Right atrium auricular region (tissue), 2 donors: ENCODE measurements around the gene UFSP1. TPM values are rescaled to one million over a fixed set of nuclear protein-coding genes. Genes with fewer than 3 reads are reported as not detected.
A peak's percentile ranks its signal among the peaks of the same experiment; 100 is the strongest.

ENCODE experiments used
- DNase-seq: peaks from one replicate; pipeline ENCODE4 v3.0.0-alpha.2; 2019; ENCODE audit warnings: low spot score
- H3K27ac ChIP-seq, 2 donors: fragments of 200-600 bp; sonication (generic); 1 replicate in 1 of 2; 2 replicates in 1 of 2; pipeline ENCODE4 v1.5.1; 2016 to 2019
- H3K27me3 ChIP-seq, 2 donors: fragments of 200-600 bp; sonication (generic); one replicate each; pipeline versions ENCODE4 v1.5.1 to v1.6.0; 2017 to 2019
- H3K36me3 ChIP-seq: fragments of 200-600 bp; sonication (generic); one replicate; pipeline ENCODE4 v1.5.1; 2016
- H3K4me1 ChIP-seq, 2 donors: fragments of 200-600 bp; sonication (generic); one replicate each; pipeline versions ENCODE4 v1.5.1 to v1.6.0; 2017 to 2019
- H3K4me3 ChIP-seq, 2 donors: fragments of 200-600 bp; sonication (generic); 1 replicate in 1 of 2; 2 replicates in 1 of 2; pipeline ENCODE4 v1.5.1; 2017 to 2019; ENCODE audit warnings: mild to moderate bottlenecking in 1 of 2, moderate library complexity in 1 of 2
- H3K9me3 ChIP-seq, 2 donors: fragments of 200-600 bp; sonication (generic); one replicate each; pipeline ENCODE4 v1.5.1; 2019
- total RNA-seq, 2 donors: library from RNA; depleted of rRNA; stranded (reverse); fragments of >200 nt; gene quantifications; one replicate each; pipeline ENCODE4 v1.1.0, GENCODE V29; 2016
- TF ChIP-seq, protein P1 (sequence below), 2 donors: fragments of 200-600 bp; sonication (generic); IDR thresholded peaks; one replicate each; pipeline ENCODE4 v1.5.1; 2019; ENCODE audit warnings: antibody characterized with exemption in 2 of 2

Gene UFSP1
- total RNA-seq, 2 donors from 2014 or later, result 3.0 to 3.7 TPM

DNA sequence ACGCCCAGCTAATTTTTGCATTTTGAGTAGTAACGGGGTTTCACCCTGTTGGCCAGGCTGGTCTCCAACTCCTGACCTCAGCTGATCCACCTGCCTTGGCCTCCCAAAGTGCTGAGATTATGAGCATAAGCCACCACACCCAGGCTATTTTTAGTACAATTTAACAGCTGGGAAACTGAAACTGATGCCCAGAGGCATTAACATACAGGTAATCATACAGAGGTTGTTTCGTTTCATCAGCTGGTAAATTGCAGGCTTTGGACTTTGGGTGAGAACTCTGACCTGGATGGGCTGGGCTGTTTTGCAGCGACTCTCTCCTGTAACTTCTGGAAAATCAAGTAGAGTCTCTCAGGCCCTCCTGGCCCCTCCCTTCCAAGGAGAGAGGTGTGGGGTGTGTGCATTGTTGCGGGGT, 12.4 kb upstream of the UFSP1 start:
- Histone ChIP-seq H3K36me3 (no peaks in the 10 kb centered on the region), H3K27ac (no peak overlapping the region), H3K4me3 (no peak overlapping the region), H3K4me1 (no peaks in the 10 kb centered on the region), H3K9me3 (no peaks in the 10 kb centered on the region), H3K27me3 (peaks cover 0 to 7% of the 10 kb centered on the region in 2 donors)
- TF ChIP-seq, protein P1, sequence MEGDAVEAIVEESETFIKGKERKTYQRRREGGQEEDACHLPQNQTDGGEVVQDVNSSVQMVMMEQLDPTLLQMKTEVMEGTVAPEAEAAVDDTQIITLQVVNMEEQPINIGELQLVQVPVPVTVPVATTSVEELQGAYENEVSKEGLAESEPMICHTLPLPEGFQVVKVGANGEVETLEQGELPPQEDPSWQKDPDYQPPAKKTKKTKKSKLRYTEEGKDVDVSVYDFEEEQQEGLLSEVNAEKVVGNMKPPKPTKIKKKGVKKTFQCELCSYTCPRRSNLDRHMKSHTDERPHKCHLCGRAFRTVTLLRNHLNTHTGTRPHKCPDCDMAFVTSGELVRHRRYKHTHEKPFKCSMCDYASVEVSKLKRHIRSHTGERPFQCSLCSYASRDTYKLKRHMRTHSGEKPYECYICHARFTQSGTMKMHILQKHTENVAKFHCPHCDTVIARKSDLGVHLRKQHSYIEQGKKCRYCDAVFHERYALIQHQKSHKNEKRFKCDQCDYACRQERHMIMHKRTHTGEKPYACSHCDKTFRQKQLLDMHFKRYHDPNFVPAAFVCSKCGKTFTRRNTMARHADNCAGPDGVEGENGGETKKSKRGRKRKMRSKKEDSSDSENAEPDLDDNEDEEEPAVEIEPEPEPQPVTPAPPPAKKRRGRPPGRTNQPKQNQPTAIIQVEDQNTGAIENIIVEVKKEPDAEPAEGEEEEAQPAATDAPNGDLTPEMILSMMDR (IDR thresholded peaks at IDR 0.05), result no peak
- DNase-seq, result no peak

DNA sequence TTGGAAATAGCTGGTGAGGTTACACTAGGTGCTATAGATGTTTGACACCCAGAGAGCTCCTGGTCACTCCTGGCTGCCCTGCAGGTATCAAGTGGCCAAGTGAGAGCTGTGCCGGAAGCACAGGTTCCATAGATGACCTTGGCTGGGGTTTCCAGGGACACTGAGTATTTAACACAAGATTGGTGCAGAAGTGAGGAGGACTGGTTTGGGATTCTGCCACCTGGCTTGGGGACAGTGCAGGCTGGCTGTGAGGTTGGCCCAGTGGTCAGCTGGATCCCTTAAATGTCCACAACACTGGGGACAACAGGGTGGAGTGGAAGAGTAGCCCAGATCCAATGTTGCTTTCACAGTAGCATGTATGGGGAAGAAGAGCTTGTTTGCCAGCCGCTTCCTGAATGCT, 11.5 kb upstream of the UFSP1 start:
- H3K36me3 ChIP-seq, result no peaks in the 10 kb centered on the region
- no peak for DNase-seq
- TF ChIP-seq, protein P1 (IDR thresholded peaks at IDR 0.05), result no peak
- no peak overlapping the region for H3K4me3 ChIP-seq
- peaks cover 0 to 8% of the 10 kb centered on the region in 2 donors for H3K4me1 ChIP-seq
- no peaks in the 10 kb centered on the region for H3K9me3 ChIP-seq
- no peak overlapping the region for H3K27ac ChIP-seq
- H3K27me3 ChIP-seq, result peaks cover 0 to 13% of the 10 kb centered on the region in 2 donors

DNA sequence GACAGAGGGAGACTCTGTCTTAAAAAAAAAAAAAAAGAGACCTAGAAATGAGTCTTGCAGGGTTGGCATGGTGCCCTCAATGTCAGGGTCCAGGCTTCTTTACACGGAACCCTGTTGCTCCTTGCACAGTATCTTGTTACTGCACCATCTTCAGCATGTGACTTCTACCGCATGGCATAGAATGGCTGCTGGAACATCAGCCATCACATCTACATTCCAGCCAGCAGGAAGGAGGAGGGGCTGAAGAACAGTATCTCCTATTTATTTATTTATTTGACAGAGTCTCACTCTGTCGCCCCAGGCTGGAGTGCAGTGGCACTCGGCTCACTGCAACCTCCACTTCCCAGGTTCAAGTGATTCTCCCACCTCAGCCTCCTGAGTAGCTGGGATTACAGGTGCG, 9.9 kb upstream of the UFSP1 start:
- Histone ChIP-seq H3K4me1 (peaks cover 0 to 23% of the 10 kb centered on the region in 2 donors), H3K4me3 (no peak overlapping the region), H3K9me3 (no peaks in the 10 kb centered on the region), H3K36me3 (no peaks in the 10 kb centered on the region), H3K27me3 (peaks cover 0 to 26% of the 10 kb centered on the region in 2 donors), H3K27ac (no peak overlapping the region)
- TF ChIP-seq, protein P1 (IDR thresholded peaks at IDR 0.05), result no peak
- no peak for DNase-seq

DNA sequence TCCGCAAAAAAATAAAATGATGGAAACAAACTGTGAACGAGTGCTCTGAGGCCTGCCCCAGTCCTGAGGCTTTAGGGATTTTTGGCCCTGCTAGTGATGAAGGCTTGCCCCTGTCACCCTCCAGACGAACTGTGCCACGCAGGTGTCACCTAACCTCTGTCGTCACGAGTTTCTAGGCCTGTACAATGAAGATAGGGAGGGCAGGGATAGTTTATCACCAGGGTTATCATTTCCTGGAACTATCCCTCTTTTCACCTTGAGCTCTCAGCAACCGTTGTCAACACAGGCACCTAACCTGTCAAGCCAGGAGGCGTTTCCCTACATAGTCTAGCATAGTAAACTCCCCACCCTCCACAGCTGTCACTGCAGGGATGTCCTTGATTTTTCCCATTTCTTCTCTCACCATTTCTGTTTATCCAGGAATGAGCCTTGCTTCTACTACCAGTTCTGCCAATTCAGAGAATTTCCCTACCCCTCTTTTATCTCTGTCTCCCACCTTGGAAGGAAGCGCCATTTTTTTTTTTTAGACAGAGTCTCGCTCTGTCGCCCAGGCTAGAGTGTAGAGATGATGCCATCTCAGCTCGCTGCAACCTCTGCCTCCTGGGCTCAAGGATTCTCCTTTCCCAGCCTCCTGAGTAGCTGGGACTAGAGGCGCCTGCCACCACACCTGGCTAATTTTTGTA, 8.4 kb upstream of the UFSP1 start:
- TF ChIP-seq, protein P1 (IDR thresholded peaks at IDR 0.05), result no peak
- H3K4me1 ChIP-seq, result peaks cover 0 to 24% of the 10 kb centered on the region in 2 donors
- H3K4me3 ChIP-seq, result no peak overlapping the region
- no peak overlapping the region for H3K27ac ChIP-seq
- peaks cover 0 to 26% of the 10 kb centered on the region in 2 donors for H3K27me3 ChIP-seq
- H3K36me3 ChIP-seq, result no peaks in the 10 kb centered on the region
- DNase-seq, result no peak
- H3K9me3 ChIP-seq, result no peaks in the 10 kb centered on the region

DNA sequence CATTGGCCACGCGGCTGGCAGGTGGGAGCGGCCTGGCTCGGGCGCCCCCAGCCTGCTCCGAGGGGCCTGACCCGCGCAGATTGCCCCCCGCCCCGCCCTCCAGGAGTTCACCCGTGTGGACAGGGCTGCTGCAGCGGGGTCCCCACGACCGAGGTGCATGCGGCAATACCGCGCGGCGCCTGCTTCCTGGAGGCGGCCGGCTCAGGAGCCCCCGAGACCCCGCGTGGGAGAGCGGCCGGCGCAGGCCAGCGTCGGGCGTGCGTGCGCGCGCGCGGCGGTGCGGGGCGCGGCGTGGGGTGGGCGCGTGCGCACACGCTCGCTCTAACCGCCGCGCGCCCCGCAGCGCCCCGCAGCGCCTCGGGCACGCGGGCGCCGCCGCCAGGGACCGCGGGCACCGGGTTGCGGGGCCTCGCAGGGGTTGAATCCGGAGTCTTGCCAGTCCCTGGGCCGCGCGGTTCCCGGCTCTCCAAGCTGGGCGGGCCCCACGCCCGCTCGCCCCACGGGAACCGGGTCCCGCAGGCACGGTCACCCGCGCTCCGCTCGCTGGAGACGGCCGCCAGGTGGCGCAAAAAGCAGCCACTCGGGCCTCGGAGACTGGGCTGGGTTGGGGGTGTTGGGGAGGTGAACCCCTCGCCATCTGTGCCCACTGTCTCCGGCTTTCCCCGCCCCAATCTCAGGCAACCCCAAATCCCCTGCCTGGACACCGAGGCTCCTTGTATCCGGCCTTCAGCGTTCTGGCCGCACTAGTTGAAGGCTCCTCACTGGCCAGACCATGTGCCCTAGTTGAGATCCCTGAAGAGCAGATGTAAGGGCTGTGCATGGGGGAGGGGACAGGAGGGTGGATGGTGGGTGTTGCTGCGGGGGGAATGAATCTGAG, 7.5 kb upstream of the UFSP1 start:
- Histone ChIP-seq H3K27ac (no peak overlapping the region), H3K9me3 (no peaks in the 10 kb centered on the region), H3K27me3 (peaks cover 0 to 26% of the 10 kb centered on the region in 2 donors), H3K4me3 (peak overlapping the region; percentile 18 to 56), H3K4me1 (peaks cover 0 to 24% of the 10 kb centered on the region in 2 donors), H3K36me3 (no peaks in the 10 kb centered on the region)
- DNase-seq, result no peak
- TF ChIP-seq, protein P1 (IDR thresholded peaks at IDR 0.05), result peak; percentile 68 to 79
